Measurements from ENCODE around the gene HBG1.

GRCh38 chr11:5288906-5289550, 39.4 kb upstream of the HBG1 start:
- TF ChIP-seq CTCF (IDR thresholded peaks at IDR 0.05) (no peak), POLR2A (IDR thresholded peaks at IDR 0.05) (no peak)

Data from uterus (tissue), 2 donors.